BJ (cell line): ENCODE results near the gene ARHGEF17. TPM values are rescaled to one million over a fixed set of nuclear protein-coding genes. Genes with fewer than 3 reads are reported as not detected.

Experiments
- CTCF ChIA-PET: fragments of 350-600 bp; formaldehyde crosslinking; extraction: SDS; loops from one replicate; lab custom pipeline; 2021; ENCODE audit warnings: antibody characterized with exemption, inconsistent platforms; lab: Yijun Ruan, JAX
- POLR2A ChIA-PET: fragments of 300-600 bp; sonication (Branson Sonifier 250); formaldehyde crosslinking; extraction: SDS; loops from one replicate; lab custom pipeline; 2021; ENCODE audit warnings: antibody characterized with exemption; lab: Charles Lee
- DNase-seq: peaks from one replicate; pipeline ENCODE4 v3.0.0-alpha.2; 2011; ENCODE audit warnings: low read depth
- H3K27me3 ChIP-seq: 2 replicates; pipeline ENCODE4 v1.6.0; 2011; ENCODE audit warnings: low read length; ENCODE audit not compliant: control insufficient read depth, insufficient read depth
- H3K36me3 ChIP-seq: 2 replicates; pipeline ENCODE4 v1.5.1; 2011; ENCODE audit warnings: low read length; ENCODE audit not compliant: control insufficient read depth, insufficient read depth
- H3K4me3 ChIP-seq: 2 replicates; pipeline ENCODE4 v1.5.1; 2011; ENCODE audit warnings: low read depth, mild to moderate bottlenecking, control low read depth, low read length
- CTCF ChIP-seq: IDR thresholded peaks from 2 replicates; pipeline ENCODE4 v1.5.1; 2011; ENCODE audit warnings: low read depth, mild to moderate bottlenecking, control low read depth, inconsistent platforms, low read length, moderate library complexity; ENCODE audit not compliant: insufficient read depth
- polyA plus RNA-seq: library from polyadenylated mRNA; depleted of rRNA; stranded (reverse); fragments of >200 nt; gene quantifications from 2 replicates; pipeline ENCODE4 v1.2.3, GENCODE V29; 2011

ARHGEF17 gene
- polyA plus RNA-seq, 1 experiment = 85.7 TPM

- H3K36me3 ChIP-seq = peaks cover 67% of the 10 kb centered on the region
- TF ChIP-seq CTCF = no peak
- H3K4me3 ChIP-seq = no peak overlapping the region
- ChIA-PET CTCF (interaction anchor here (0.8 to 9.0 kb wide), 6 partner anchors 8 to 302 kb away, joined by 4 to 78 read pairs (median 10); partner anchors contain the start of gene ARHGEF17), POLR2A (no interaction called here)
- H3K27me3 ChIP-seq = no peaks in the 10 kb centered on the region
- no peak for DNase-seq
Observed at GRCh38 chr11:73359341-73359740, 51.3 kb downstream of the ARHGEF17 start.

- CTCF ChIA-PET = interaction anchor here (1.0 to 9.0 kb wide), 7 partner anchors 9 to 301 kb away, joined by 3 to 78 read pairs (median 8); partner anchors contain the start of gene ARHGEF17
- H3K36me3 ChIP-seq = peaks cover 73% of the 10 kb centered on the region
- H3K4me3 ChIP-seq = no peak overlapping the region
- no peak for DNase-seq
- POLR2A ChIA-PET = no interaction called here
- TF ChIP-seq CTCF = peak; percentile 45
- no peaks in the 10 kb centered on the region for H3K27me3 ChIP-seq
Observed at GRCh38 chr11:73359930-73360742, 52.1 kb downstream of the ARHGEF17 start.

GRCh38 chr11:73360743-73361369, 52.8 kb downstream of the ARHGEF17 start:
- Histone ChIP-seq H3K4me3 (no peak overlapping the region), H3K36me3 (peaks cover 75% of the 10 kb centered on the region), H3K27me3 (no peaks in the 10 kb centered on the region)
- ChIA-PET CTCF (interaction anchor here (1.0 to 9.0 kb wide), 6 partner anchors 9 to 301 kb away, joined by 3 to 78 read pairs (median 10); partner anchors contain the start of gene ARHGEF17), POLR2A (no interaction called here)
- TF ChIP-seq CTCF = no peak
- DNase-seq = no peak

GRCh38 chr11:73361953-73362776, 54.1 kb downstream of the ARHGEF17 start:
- DNase-seq = no peak
- peaks cover 66% of the 10 kb centered on the region for H3K36me3 ChIP-seq
- ChIA-PET CTCF (interaction anchor here (1.2 to 9.0 kb wide), 2 partner anchors 11 to 55 kb away, joined by 3 to 78 read pairs; no protein-coding TSS in a partner anchor), POLR2A (no interaction called here)
- no peak overlapping the region for H3K4me3 ChIP-seq
- TF ChIP-seq CTCF = no peak
- no peaks in the 10 kb centered on the region for H3K27me3 ChIP-seq
